CD4-positive, alpha-beta T cell (primary cell): ENCODE results near the gene KSR2. TPM values are rescaled to one million over a fixed set of nuclear protein-coding genes. Genes with fewer than 3 reads are reported as not detected.

Experiments
- ATAC-seq: fragments of 200-7000 bp; cut with Tn5 transposase; one replicate; pipeline ENCODE4 v1.10.0; 2022; ENCODE audit warnings: mild to moderate bottlenecking; ENCODE audit not compliant: poor library complexity
- CTCF ChIA-PET: fragments of 350-600 bp; sonication (Branson Sonifier 250); formaldehyde crosslinking; loops from one replicate; lab custom pipeline; 2021; ENCODE audit warnings: antibody characterized with exemption, inconsistent platforms; lab: Charles Lee
- POLR2A ChIA-PET: fragments of 350-600 bp; sonication (Branson Sonifier 250); formaldehyde crosslinking; loops from one replicate; lab custom pipeline; 2021; ENCODE audit warnings: antibody characterized with exemption, inconsistent platforms; lab: Charles Lee
- DNase-seq, 14 experiments: peaks; one replicate each; pipeline ENCODE4 v3.0.0-alpha.2; 2013 to 2020; ENCODE audit warnings: mixed read lengths in 2 of 14
- H3K27ac ChIP-seq, 2 donors: one replicate each; pipeline versions ENCODE4 v1.5.1 to v1.7.0; 2013; ENCODE audit warnings: low read length in 2 of 2, low read depth in 1 of 2, mild to moderate bottlenecking in 1 of 2
- H3K27me3 ChIP-seq, 2 experiments: 1 replicate in 1 of 2; 2 replicates in 1 of 2; pipeline versions ENCODE4 v1.6.1 to v1.7.0; 2013; ENCODE audit warnings: low read length in 2 of 2, control low read depth in 1 of 2, mild to moderate bottlenecking in 1 of 2, moderate library complexity in 1 of 2; ENCODE audit not compliant: insufficient read depth in 2 of 2, control insufficient read depth in 1 of 2
- H3K36me3 ChIP-seq: one replicate; pipeline ENCODE4 v1.6.1; 2013; ENCODE audit warnings: low read length, control low read depth; ENCODE audit not compliant: insufficient read depth
- H3K4me1 ChIP-seq: one replicate; pipeline ENCODE4 v1.6.1; 2013; ENCODE audit warnings: low read length, control low read depth; ENCODE audit not compliant: insufficient read depth
- H3K4me3 ChIP-seq: one replicate; pipeline ENCODE4 v1.5.1; 2013; ENCODE audit warnings: mild to moderate bottlenecking, low read length, moderate library complexity
- H3K9me3 ChIP-seq, 2 experiments: 1 replicate in 1 of 2; 2 replicates in 1 of 2; pipeline versions ENCODE4 v1.6.1 to v1.7.0; 2013; ENCODE audit warnings: low read length in 2 of 2, mild to moderate bottlenecking in 2 of 2, control low read depth in 1 of 2, moderate library complexity in 1 of 2; ENCODE audit not compliant: control insufficient read depth in 1 of 2, insufficient read depth in 1 of 2
- H3K27ac Mint-ChIP-seq: one replicate; pipeline ENCODE4 v1.8.0; 2020; ENCODE audit warnings: mixed read lengths
- H3K27me3 Mint-ChIP-seq: one replicate; pipeline ENCODE4 v1.8.0; 2021; ENCODE audit warnings: mixed read lengths
- H3K36me3 Mint-ChIP-seq: one replicate; pipeline ENCODE4 v1.8.0; 2021; ENCODE audit warnings: low read depth, mixed read lengths
- H3K4me1 Mint-ChIP-seq: one replicate; pipeline ENCODE4 v1.8.0; 2021; ENCODE audit warnings: low read depth, mixed read lengths
- H3K4me3 Mint-ChIP-seq: one replicate; pipeline ENCODE4 v1.8.0; 2020; ENCODE audit warnings: mild to moderate bottlenecking, mixed read lengths
- H3K9me3 Mint-ChIP-seq: one replicate; pipeline ENCODE4 v1.8.0; 2020; ENCODE audit warnings: mixed read lengths
- intact Hi-C, 2 experiments: fragments of 100-400 bp; cut with DNase I in 1 of 2; cut with micrococcal nuclease in 1 of 2; formaldehyde crosslinking; loops; one replicate each; pipeline versions ENCODE4 v1.15.1 to v1.9.0; 2023 to 2025; cut with DNase I, micrococcal nuclease
- total RNA-seq, 174 experiments: library from RNA in 2 of 174; stranded (reverse) in 2 of 174; gene quantifications; one replicate each; pipeline ENCODE4 v1.2.3 and lab custom pipeline; 2021 to 2026
- TF ChIP-seq, protein P1 (sequence below): fragments of 200-600 bp; IDR thresholded peaks from one replicate; pipeline ENCODE4 v1.8.0; 2022; ENCODE audit warnings: antibody characterized with exemption, mild to moderate bottlenecking

Gene KSR2
- total RNA-seq, 2 experiments from 2014 or later = 0.05 to 0.17 TPM

DNA sequence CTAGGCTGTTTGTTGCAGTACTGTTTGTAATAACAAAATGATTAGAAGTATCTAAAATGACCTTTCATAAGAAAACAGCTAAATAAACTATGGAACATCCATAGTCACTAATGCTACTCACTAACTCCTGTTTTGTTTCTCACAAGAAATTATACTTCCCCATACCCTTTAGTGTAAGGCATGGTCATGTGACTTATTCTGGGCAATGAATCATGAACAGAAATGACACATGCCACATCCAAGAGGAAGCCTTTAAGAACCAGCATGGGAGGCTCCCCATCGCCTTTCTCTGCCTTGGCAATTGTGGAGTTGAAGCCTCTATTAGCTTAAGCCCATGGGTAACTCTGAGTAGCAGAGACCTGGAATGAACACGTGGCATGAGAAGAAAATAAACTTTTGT is 49.3 kb downstream of the KSR2 start:
- Histone ChIP-seq H3K36me3 (no peaks in the 10 kb centered on the region), H3K27ac (no peak overlapping the region), H3K9me3 (no peaks in the 10 kb centered on the region), H3K27me3 (peaks cover 0 to 5% of the 10 kb centered on the region in 2 experiments), H3K4me1 (no peaks in the 10 kb centered on the region), H3K4me3 (no peak overlapping the region)
- Mint-ChIP-seq H3K4me1 (no peaks in the 10 kb centered on the region), H3K9me3 (peaks cover 7% of the 10 kb centered on the region), H3K27me3 (peaks cover 11% of the 10 kb centered on the region), H3K36me3 (no peaks in the 10 kb centered on the region), H3K4me3 (no peak overlapping the region), H3K27ac (no peak overlapping the region)
- DNase-seq = no peak
- intact Hi-C loops = no loop called here
- CTCF ChIA-PET = no interaction called here
- TF ChIP-seq, protein P1, sequence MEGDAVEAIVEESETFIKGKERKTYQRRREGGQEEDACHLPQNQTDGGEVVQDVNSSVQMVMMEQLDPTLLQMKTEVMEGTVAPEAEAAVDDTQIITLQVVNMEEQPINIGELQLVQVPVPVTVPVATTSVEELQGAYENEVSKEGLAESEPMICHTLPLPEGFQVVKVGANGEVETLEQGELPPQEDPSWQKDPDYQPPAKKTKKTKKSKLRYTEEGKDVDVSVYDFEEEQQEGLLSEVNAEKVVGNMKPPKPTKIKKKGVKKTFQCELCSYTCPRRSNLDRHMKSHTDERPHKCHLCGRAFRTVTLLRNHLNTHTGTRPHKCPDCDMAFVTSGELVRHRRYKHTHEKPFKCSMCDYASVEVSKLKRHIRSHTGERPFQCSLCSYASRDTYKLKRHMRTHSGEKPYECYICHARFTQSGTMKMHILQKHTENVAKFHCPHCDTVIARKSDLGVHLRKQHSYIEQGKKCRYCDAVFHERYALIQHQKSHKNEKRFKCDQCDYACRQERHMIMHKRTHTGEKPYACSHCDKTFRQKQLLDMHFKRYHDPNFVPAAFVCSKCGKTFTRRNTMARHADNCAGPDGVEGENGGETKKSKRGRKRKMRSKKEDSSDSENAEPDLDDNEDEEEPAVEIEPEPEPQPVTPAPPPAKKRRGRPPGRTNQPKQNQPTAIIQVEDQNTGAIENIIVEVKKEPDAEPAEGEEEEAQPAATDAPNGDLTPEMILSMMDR = no peak
- ATAC-seq = no peak
- POLR2A ChIA-PET = no interaction called here

- ChIA-PET POLR2A (no interaction called here), CTCF (no interaction called here)
- H3K27me3 ChIP-seq = peaks cover 0 to 5% of the 10 kb centered on the region in 2 experiments
- Mint-ChIP-seq H3K4me1 (no peaks in the 10 kb centered on the region), H3K27ac (no peak overlapping the region), H3K27me3 (peaks cover 6% of the 10 kb centered on the region), H3K4me3 (no peak overlapping the region), H3K9me3 (peaks cover 10% of the 10 kb centered on the region), H3K36me3 (no peaks in the 10 kb centered on the region)
- H3K4me3 ChIP-seq = no peak overlapping the region
- DNase-seq (no peak), ATAC-seq (no peak)
- H3K9me3 ChIP-seq = peaks cover 0 to 8% of the 10 kb centered on the region in 2 experiments
- H3K27ac ChIP-seq = no peak overlapping the region
- intact Hi-C loops = no loop called here
- TF ChIP-seq, protein P1 = no peak
- no peaks in the 10 kb centered on the region for H3K36me3 ChIP-seq
- H3K4me1 ChIP-seq = no peaks in the 10 kb centered on the region
Measured at GRCh38 chr12:117914686-117915085, 54.1 kb downstream of the KSR2 start.

- no peak for DNase-seq
- Mint-ChIP-seq H3K36me3 (no peaks in the 10 kb centered on the region), H3K27me3 (peaks cover 6% of the 10 kb centered on the region), H3K4me1 (no peaks in the 10 kb centered on the region), H3K4me3 (no peak overlapping the region), H3K27ac (no peak overlapping the region), H3K9me3 (peaks cover 8% of the 10 kb centered on the region)
- intact Hi-C loops = no loop called here
- no peak overlapping the region for H3K4me3 ChIP-seq
- no peaks in the 10 kb centered on the region for H3K4me1 ChIP-seq
- no peak overlapping the region for H3K27ac ChIP-seq
- no peaks in the 10 kb centered on the region for H3K36me3 ChIP-seq
- H3K9me3 ChIP-seq = peaks cover 0 to 8% of the 10 kb centered on the region in 2 experiments
- ChIA-PET POLR2A (no interaction called here), CTCF (no interaction called here)
- ATAC-seq = no peak
- peaks cover 0 to 1% of the 10 kb centered on the region in 2 experiments for H3K27me3 ChIP-seq
- TF ChIP-seq, protein P1 = no peak
Measured at GRCh38 chr12:117912756-117913155, 56.0 kb downstream of the KSR2 start.
